HG02763 (cell line): ENCODE results near the gene ZFP36L1.
"Not testable (repeated sequence)": the region's sequence is repeated elsewhere in the genome, so short reads cannot be mapped to it uniquely, and the experiment has no call there.

Experiments used
- ATAC-seq: cut with Tn5 transposase; IDR thresholded peaks from one replicate; pipeline ENCODE4 v1.9.1; 2021; ENCODE audit warnings: mild to moderate bottlenecking, moderate library complexity; ENCODE audit not compliant: unreplicated experiment

ZFP36L1 gene

GRCh38 chr14:68766299-68767247, 26.3 kb downstream of the ZFP36L1 start:
- no peak for ATAC-seq

GRCh38 chr14:68763843-68764242, 29.0 kb downstream of the ZFP36L1 start:
- not testable (repeated sequence) for ATAC-seq

GRCh38 chr14:68762953-68763764, 29.7 kb downstream of the ZFP36L1 start:
- ATAC-seq = no peak

- no peak for ATAC-seq
These were observed 31.5 kb downstream of the ZFP36L1 start for GRCh38 chr14:68761391-68761790.

- ATAC-seq = no peak
These were observed 32.1 kb downstream of the ZFP36L1 start for GRCh38 chr14:68760761-68761160.

GRCh38 chr14:68759937-68760336, 32.9 kb downstream of the ZFP36L1 start:
- no peak for ATAC-seq

- ATAC-seq = no peak
These were observed 33.8 kb downstream of the ZFP36L1 start for GRCh38 chr14:68759017-68759560.

GRCh38 chr14:68758301-68758700, 34.6 kb downstream of the ZFP36L1 start:
- ATAC-seq = no peak

- ATAC-seq = no peak
These were observed 35.2 kb downstream of the ZFP36L1 start for GRCh38 chr14:68757618-68758081.

GRCh38 chr14:68756734-68757133, 36.1 kb downstream of the ZFP36L1 start:
- no peak for ATAC-seq

GRCh38 chr14:68756000-68756481, 36.8 kb downstream of the ZFP36L1 start:
- no peak for ATAC-seq

- ATAC-seq = no peak
These were observed 37.9 kb downstream of the ZFP36L1 start for GRCh38 chr14:68755016-68755353.

GRCh38 chr14:68753690-68754089, 39.2 kb downstream of the ZFP36L1 start:
- ATAC-seq = no peak

- no peak for ATAC-seq
These were observed 40.4 kb downstream of the ZFP36L1 start for GRCh38 chr14:68752271-68753006.

- ATAC-seq = no peak
These were observed 43.1 kb downstream of the ZFP36L1 start for GRCh38 chr14:68749487-68750475.

GRCh38 chr14:68748691-68749090, 44.2 kb downstream of the ZFP36L1 start:
- ATAC-seq = no peak

- no peak for ATAC-seq
These were observed 44.6 kb downstream of the ZFP36L1 start for GRCh38 chr14:68748260-68748659.

- ATAC-seq = no peak
These were observed 45.5 kb downstream of the ZFP36L1 start for GRCh38 chr14:68747393-68747792.

- no peak for ATAC-seq
These were observed 48.3 kb downstream of the ZFP36L1 start for GRCh38 chr14:68744613-68745012.
